Endothelial cell of umbilical vein (primary cell): ENCODE measurements around the gene TMEM132E. TPM values are rescaled to one million over a fixed set of nuclear protein-coding genes. Genes with fewer than 3 reads are reported as not detected.

ENCODE experiments used
- BruUV-seq: library from RNA; stranded (reverse); fragments of 400-500 nt; replicated peaks from 2 replicates; lab custom pipeline; 2021; lab: Mats Ljungman, UMichigan
- CTCF ChIA-PET: fragments of 300-600, 350-600 bp; sonication (Branson Sonifier 250); formaldehyde crosslinking; loops from one replicate; lab custom pipeline; 2021; ENCODE audit warnings: antibody characterized with exemption, inconsistent platforms; lab: Charles Lee
- POLR2A ChIA-PET: fragments of 300-600, 350-600 bp; sonication (Branson Sonifier 250); formaldehyde crosslinking; loops from one replicate; lab custom pipeline; 2021; ENCODE audit warnings: antibody characterized with exemption, inconsistent platforms; lab: Charles Lee
- DNase-seq: peaks from one replicate; pipeline ENCODE4 v3.0.0-alpha.2; 2011; ENCODE audit warnings: low read depth, low spot score
- FAIRE-seq: peaks from 2 replicates; lab custom pipeline; 2011; peaks lifted over from hg19 to GRCh38; lab: Jason Lieb, UNC
- H2AFZ ChIP-seq: 2 replicates; pipeline ENCODE4 v1.6.0; 2012; ENCODE audit warnings: low read depth, low read length, control low read depth, inconsistent platforms
- H3K27ac ChIP-seq: 2 replicates; pipeline ENCODE4 v1.5.1; 2011; ENCODE audit warnings: low read depth, mild to moderate bottlenecking, control low read depth, low read length, moderate library complexity; ENCODE audit not compliant: insufficient read depth
- H3K27me3 ChIP-seq, 2 experiments: 2 replicates each; pipeline versions ENCODE4 v1.6.0 to v1.6.1; 2011; ENCODE audit warnings: low read length in 2 of 2, mixed read lengths in 1 of 2; ENCODE audit not compliant: control insufficient read depth in 2 of 2, insufficient read depth in 2 of 2
- H3K36me3 ChIP-seq, 2 experiments: 2 replicates in 1 of 2; 3 replicates in 1 of 2; pipeline ENCODE4 v1.5.1; 2011; ENCODE audit warnings: low read length in 2 of 2, mild to moderate bottlenecking in 1 of 2, moderate library complexity in 1 of 2; ENCODE audit not compliant: control insufficient read depth in 2 of 2, insufficient read depth in 2 of 2; ENCODE audit errors: extremely low read depth in 1 of 2
- H3K4me1 ChIP-seq: 3 replicates; pipeline ENCODE4 v1.5.1; 2011; ENCODE audit warnings: mild to moderate bottlenecking, low read length; ENCODE audit not compliant: control insufficient read depth, insufficient read depth; ENCODE audit errors: extremely low read depth
- H3K4me2 ChIP-seq: 2 replicates; pipeline ENCODE4 v1.6.1; 2011; ENCODE audit warnings: low read length, control low read depth, mixed read lengths; ENCODE audit not compliant: insufficient read depth
- H3K4me3 ChIP-seq, 3 experiments: fragments of 200-600 bp in 1 of 3; sonication (generic), shearing (Covaris generic) in 1 of 3; replicated peaks in 1 of 3; 2 replicates each; pipeline ENCODE4 v1.5.1; 2011 to 2016; ENCODE audit warnings: control low read depth in 3 of 3, low read length in 3 of 3, mild to moderate bottlenecking in 2 of 3, inconsistent platforms in 1 of 3, low read depth in 1 of 3, moderate library complexity in 1 of 3; ENCODE audit not compliant: insufficient read depth in 1 of 3
- H3K79me2 ChIP-seq: 2 replicates; pipeline ENCODE4 v1.6.0; 2012; ENCODE audit warnings: low read length, inconsistent platforms; ENCODE audit not compliant: control insufficient read depth, insufficient read depth
- H3K9ac ChIP-seq: replicated peaks from 2 replicates; pipeline ENCODE3; 2011; ENCODE audit warnings: low read length, control low read depth; ENCODE audit not compliant: insufficient read depth; ENCODE audit errors: extremely low read depth
- H3K9me1 ChIP-seq: replicated peaks from 3 replicates; pipeline ENCODE4 v1.6.0; 2011; ENCODE audit warnings: mild to moderate bottlenecking, low read length; ENCODE audit not compliant: control insufficient read depth, insufficient read depth; ENCODE audit errors: extremely low read depth
- H3K9me3 ChIP-seq: replicated peaks from 2 replicates; pipeline ENCODE4 v1.5.1; 2012; ENCODE audit warnings: low read length, inconsistent platforms; ENCODE audit not compliant: control insufficient read depth, insufficient read depth
- H4K20me1 ChIP-seq: replicated peaks from 2 replicates; pipeline ENCODE3; 2011; ENCODE audit warnings: mild to moderate bottlenecking, low read length; ENCODE audit not compliant: control insufficient read depth, insufficient read depth; ENCODE audit errors: extremely low read depth
- CTCF ChIP-seq, 2 donors: IDR thresholded peaks; 1 replicate in 1 of 2; 2 replicates in 1 of 2; pipeline ENCODE4 v1.5.1; 2011; ENCODE audit warnings: low read length in 2 of 2, mild to moderate bottlenecking in 2 of 2, moderate library complexity in 2 of 2, control low read depth in 1 of 2, inconsistent platforms in 1 of 2, low read depth in 1 of 2; ENCODE audit not compliant: insufficient read depth in 1 of 2; ENCODE audit errors: extremely low read depth in 1 of 2
- EZH2 ChIP-seq: IDR thresholded peaks from 2 replicates; pipeline ENCODE4 v1.6.1; 2012; ENCODE audit warnings: borderline replicate concordance, low read depth, mild to moderate bottlenecking, moderate library complexity, low read length, inconsistent platforms; ENCODE audit not compliant: severe bottlenecking
- FOS ChIP-seq: IDR thresholded peaks from 2 replicates; pipeline ENCODE4 v1.6.1; 2011; ENCODE audit warnings: mild to moderate bottlenecking, low read length, moderate library complexity, borderline replicate concordance; ENCODE audit not compliant: insufficient read depth
- GATA2 ChIP-seq: IDR thresholded peaks from 2 replicates; pipeline ENCODE4 v1.7.0; 2011; ENCODE audit warnings: low read depth, mild to moderate bottlenecking, moderate library complexity, mixed read lengths, low read length; ENCODE audit not compliant: insufficient read length, insufficient read depth
- JUN ChIP-seq: IDR thresholded peaks from 2 replicates; pipeline ENCODE4 v1.6.1; 2011; ENCODE audit warnings: borderline replicate concordance, low read depth; ENCODE audit not compliant: insufficient read length, insufficient read depth
- MAX ChIP-seq: IDR thresholded peaks from 2 replicates; pipeline ENCODE4 v1.6.1; 2011; ENCODE audit not compliant: insufficient read depth, insufficient read length
- MYC ChIP-seq: IDR thresholded peaks from one replicate; pipeline ENCODE4 v1.6.1; 2011; ENCODE audit warnings: mild to moderate bottlenecking, low read depth, low read length
- POLR2A ChIP-seq: IDR thresholded peaks from 2 replicates; pipeline ENCODE4 v1.6.1; 2012; ENCODE audit warnings: low read depth, mild to moderate bottlenecking, control low read depth, low read length
- POLR2AphosphoS5 ChIP-seq: IDR thresholded peaks from 2 replicates; pipeline ENCODE4 v1.6.1; 2012; ENCODE audit warnings: low read depth, mild to moderate bottlenecking, control low read depth, low read length, moderate library complexity; ENCODE audit not compliant: insufficient read depth
- dilution Hi-C: fragments of 300-500 bp; cut with MboI; formaldehyde crosslinking; loops from one replicate; pipeline ENCODE4 v1.15.0; 2019; ENCODE audit warnings: low sequenced_read_pairs; ENCODE audit not compliant: extremely low pct_ligation_motif_present
- intact Hi-C: fragments of 100-400 bp; cut with micrococcal nuclease; formaldehyde crosslinking; loops from one replicate; pipeline ENCODE4 v1.10.0; 2022
- polyA plus RNA-seq, 4 experiments: library from polyadenylated mRNA; depleted of rRNA in 3 of 4; stranded (reverse) in 3 of 4; unstranded in 1 of 4; fragments of >200 nt; gene quantifications; 2 replicates each; pipeline versions ENCODE4 v1.2.1 to v1.2.3, GENCODE V29; 2011 to 2012; ENCODE audit warnings: missing spikeins in 1 of 4
- total RNA-seq: library from RNA; stranded (reverse); gene quantifications from 2 replicates; pipeline ENCODE4 v1.2.3, GENCODE V29; 2021

Gene TMEM132E
- total and polyA plus RNA-seq, 2 donors (not counting 3 experiments of a cell fraction or from before 2014, with no cell fraction given): not detected

- POLR2A ChIA-PET: no interaction called here
- CTCF ChIA-PET: interaction anchor here (1.2 kb wide), 1 partner anchor 10 kb away, joined by 3 read pairs; no protein-coding TSS in a partner anchor
- Histone ChIP-seq H3K36me3 (no peaks in the 10 kb centered on the region), H3K9me1 (no peaks in the 10 kb centered on the region), H3K4me2 (no peak overlapping the region), H4K20me1 (no peaks in the 10 kb centered on the region), H3K4me3 (no peak overlapping the region), H3K9ac (no peak overlapping the region), H3K79me2 (no peaks in the 10 kb centered on the region), H3K27me3 (no peaks in the 10 kb centered on the region), H3K4me1 (no peaks in the 10 kb centered on the region), H2AFZ (no peak overlapping the region), H3K27ac (no peak overlapping the region), H3K9me3 (no peaks in the 10 kb centered on the region)
- dilution Hi-C loops (no loop called here), intact Hi-C loops (no loop called here)
- BruUV-seq: no TSS peak
- no peak for TF ChIP-seq MYC
- TF ChIP-seq POLR2AphosphoS5: no peak
- TF ChIP-seq EZH2: no peak
- no peak for TF ChIP-seq POLR2A
- no peak for TF ChIP-seq CTCF (IDR thresholded peaks at IDR 0.05; ENCODE audit: extremely low read depth in 1 of 2, insufficient read depth in 1 of 2, low read depth in 1 of 2, low read length in 2 of 2)
- no peak for TF ChIP-seq JUN
- TF ChIP-seq GATA2: no peak
- no peak for TF ChIP-seq MAX
- no peak for TF ChIP-seq FOS
- no peak for FAIRE-seq
- DNase-seq: no peak
Measured at GRCh38 chr17:34616148-34616547, 36.8 kb downstream of the TMEM132E start.
